KMS-11 (cell line): Measurements from ENCODE around the gene EPHB1.

Source experiments
- H2AFZ ChIP-seq: fragments of 200-600 bp; sonication (generic); 2 replicates; pipeline ENCODE4 v1.6.1; 2016; ENCODE audit warnings: antibody characterized with exemption, mixed run types, low read depth
- H3K27ac ChIP-seq: fragments of 200-600 bp; sonication (generic); 2 replicates; pipeline ENCODE4 v1.6.1; 2016; ENCODE audit warnings: mild to moderate bottlenecking, mixed run types
- H3K27me3 ChIP-seq: fragments of 200-600 bp; sonication (generic); 2 replicates; pipeline ENCODE4 v1.6.1; 2017; ENCODE audit warnings: mild to moderate bottlenecking, low read depth, mixed run types, moderate library complexity; ENCODE audit not compliant: insufficient read depth
- H3K36me3 ChIP-seq: fragments of 200-600 bp; sonication (generic); 2 replicates; pipeline ENCODE4 v1.6.1; 2017; ENCODE audit warnings: mild to moderate bottlenecking, mixed run types; ENCODE audit not compliant: insufficient read depth
- H3K4me1 ChIP-seq: fragments of 200-600 bp; sonication (generic); 2 replicates; pipeline ENCODE4 v1.6.1; 2016; ENCODE audit warnings: mild to moderate bottlenecking, low read depth, mixed run types; ENCODE audit not compliant: poor library complexity, severe bottlenecking
- H3K4me2 ChIP-seq: fragments of 200-600 bp; sonication (generic); 2 replicates; pipeline ENCODE4 v1.7.0; 2016; ENCODE audit warnings: mild to moderate bottlenecking, mixed run types
- H3K4me3 ChIP-seq: fragments of 200-600 bp; sonication (generic); IDR thresholded peaks from 2 replicates; pipeline ENCODE4 v1.6.1; 2017; ENCODE audit warnings: low read depth, low read length, mixed read lengths; ENCODE audit not compliant: insufficient read depth
- H3K79me2 ChIP-seq: fragments of 200-600 bp; sonication (generic); 2 replicates; pipeline ENCODE4 v1.6.1; 2016; ENCODE audit warnings: low read depth, mixed run types; ENCODE audit not compliant: insufficient read depth
- H3K9ac ChIP-seq: fragments of 200-600 bp; sonication (generic); 2 replicates; pipeline ENCODE4 v1.6.1; 2016; ENCODE audit warnings: mild to moderate bottlenecking, mixed run types
- H4K20me1 ChIP-seq: fragments of 200-600 bp; sonication (generic); 2 replicates; pipeline ENCODE4 v1.6.1; 2016; ENCODE audit warnings: mild to moderate bottlenecking, mixed run types; ENCODE audit not compliant: insufficient read depth
- TF ChIP-seq, protein P1 (sequence below): fragments of 200-600 bp; sonication (generic); conservative IDR thresholded peaks from 2 replicates; pipeline ENCODE4 v1.6.1; 2017; ENCODE audit warnings: low read depth, mild to moderate bottlenecking, antibody characterized with exemption, low read length, moderate library complexity, mixed read lengths

Gene EPHB1

DNA sequence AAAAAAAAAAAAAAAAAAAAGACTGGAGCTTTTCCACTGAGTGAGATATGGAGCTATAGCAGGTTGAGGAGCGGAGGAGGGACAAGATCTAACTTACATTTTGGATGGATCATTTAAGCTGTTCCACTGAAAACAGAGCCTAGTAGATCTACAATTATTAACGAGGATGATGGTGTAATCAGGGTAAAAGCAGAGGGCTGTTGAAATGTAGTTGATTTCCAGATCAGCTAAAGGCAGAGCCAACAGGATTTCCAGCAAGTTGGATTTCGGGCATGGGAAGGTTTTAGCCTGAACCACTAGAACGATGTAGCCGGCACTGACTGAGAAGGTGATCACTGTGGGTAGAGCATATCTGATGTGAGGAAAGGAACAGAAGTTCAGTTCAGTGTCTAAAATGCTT lies 360.7 kb downstream of the EPHB1 start:
- Histone ChIP-seq H2AFZ (no peak overlapping the region), H3K4me2 (no peak overlapping the region), H3K27ac (no peak overlapping the region), H3K79me2 (no peaks in the 10 kb centered on the region), H3K4me3 (no peak overlapping the region), H3K9ac (no peak overlapping the region), H4K20me1 (no peaks in the 10 kb centered on the region), H3K4me1 (no peaks in the 10 kb centered on the region), H3K36me3 (no peaks in the 10 kb centered on the region), H3K27me3 (no peaks in the 10 kb centered on the region)
- TF ChIP-seq, protein P1, sequence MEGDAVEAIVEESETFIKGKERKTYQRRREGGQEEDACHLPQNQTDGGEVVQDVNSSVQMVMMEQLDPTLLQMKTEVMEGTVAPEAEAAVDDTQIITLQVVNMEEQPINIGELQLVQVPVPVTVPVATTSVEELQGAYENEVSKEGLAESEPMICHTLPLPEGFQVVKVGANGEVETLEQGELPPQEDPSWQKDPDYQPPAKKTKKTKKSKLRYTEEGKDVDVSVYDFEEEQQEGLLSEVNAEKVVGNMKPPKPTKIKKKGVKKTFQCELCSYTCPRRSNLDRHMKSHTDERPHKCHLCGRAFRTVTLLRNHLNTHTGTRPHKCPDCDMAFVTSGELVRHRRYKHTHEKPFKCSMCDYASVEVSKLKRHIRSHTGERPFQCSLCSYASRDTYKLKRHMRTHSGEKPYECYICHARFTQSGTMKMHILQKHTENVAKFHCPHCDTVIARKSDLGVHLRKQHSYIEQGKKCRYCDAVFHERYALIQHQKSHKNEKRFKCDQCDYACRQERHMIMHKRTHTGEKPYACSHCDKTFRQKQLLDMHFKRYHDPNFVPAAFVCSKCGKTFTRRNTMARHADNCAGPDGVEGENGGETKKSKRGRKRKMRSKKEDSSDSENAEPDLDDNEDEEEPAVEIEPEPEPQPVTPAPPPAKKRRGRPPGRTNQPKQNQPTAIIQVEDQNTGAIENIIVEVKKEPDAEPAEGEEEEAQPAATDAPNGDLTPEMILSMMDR, result no peak

DNA sequence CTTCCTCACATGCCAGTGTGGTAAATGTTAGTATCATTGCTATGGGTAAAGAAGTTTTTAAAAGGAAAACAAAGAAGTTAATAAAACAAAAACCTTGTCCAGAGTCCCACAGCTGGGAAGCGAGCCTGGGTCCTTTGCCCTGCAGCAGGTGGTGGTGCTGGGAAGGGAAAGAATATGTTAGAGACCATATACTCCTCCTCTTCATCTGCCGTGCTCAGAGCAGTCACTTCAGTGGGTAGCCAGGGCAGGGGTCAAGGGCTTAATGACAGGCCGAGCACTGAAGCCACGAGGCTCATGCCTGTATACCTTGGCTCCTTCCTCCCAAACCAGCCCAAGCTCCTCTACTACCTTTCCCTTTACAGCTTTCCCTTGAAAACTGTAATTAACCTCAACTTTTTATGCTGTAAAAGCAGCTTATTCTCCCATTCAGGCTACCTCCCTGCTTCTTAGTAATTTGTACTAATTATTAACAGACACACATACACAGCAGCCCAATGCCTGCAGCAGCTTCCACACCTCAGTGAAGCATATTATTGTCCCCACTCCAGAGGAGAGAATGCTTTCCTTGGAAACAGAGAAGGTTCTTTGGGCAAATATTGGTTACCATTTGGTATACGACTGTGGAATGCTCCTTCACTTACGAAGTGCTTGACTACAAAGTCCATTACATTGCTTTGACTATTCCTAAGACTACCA lies 362.1 kb downstream of the EPHB1 start:
- Histone ChIP-seq H3K4me2 (no peak overlapping the region), H3K4me1 (no peaks in the 10 kb centered on the region), H4K20me1 (no peaks in the 10 kb centered on the region), H3K9ac (no peak overlapping the region), H3K27ac (no peak overlapping the region), H2AFZ (no peak overlapping the region), H3K79me2 (no peaks in the 10 kb centered on the region), H3K36me3 (no peaks in the 10 kb centered on the region), H3K4me3 (no peak overlapping the region), H3K27me3 (no peaks in the 10 kb centered on the region)
- TF ChIP-seq, protein P1, result no peak

DNA sequence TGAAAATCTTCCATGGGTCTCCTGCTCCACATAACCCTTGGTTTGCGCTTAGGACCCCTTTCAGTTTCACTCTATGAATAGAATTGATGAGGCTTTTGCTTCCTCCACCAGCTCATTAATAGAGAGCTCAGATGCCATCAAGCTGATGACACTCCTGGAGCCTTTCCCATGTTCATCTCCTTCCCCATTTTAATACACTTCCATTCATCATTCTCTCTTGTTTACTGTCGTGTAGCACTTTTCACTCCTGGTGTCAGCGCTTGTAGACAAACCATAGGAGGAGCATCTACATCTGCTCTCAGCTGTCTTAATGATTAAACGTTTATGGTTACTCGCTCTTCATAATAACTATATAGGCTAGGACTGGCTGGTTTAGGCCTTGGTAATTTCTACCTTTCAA lies 363.5 kb downstream of the EPHB1 start:
- TF ChIP-seq, protein P1, result no peak
- no peaks in the 10 kb centered on the region for H4K20me1 ChIP-seq
- no peak overlapping the region for H3K9ac ChIP-seq
- no peaks in the 10 kb centered on the region for H3K79me2 ChIP-seq
- no peak overlapping the region for H3K4me3 ChIP-seq
- H2AFZ ChIP-seq, result no peak overlapping the region
- H3K27me3 ChIP-seq, result no peaks in the 10 kb centered on the region
- H3K27ac ChIP-seq, result no peak overlapping the region
- H3K4me2 ChIP-seq, result no peak overlapping the region
- H3K4me1 ChIP-seq, result no peaks in the 10 kb centered on the region
- H3K36me3 ChIP-seq, result no peaks in the 10 kb centered on the region

DNA sequence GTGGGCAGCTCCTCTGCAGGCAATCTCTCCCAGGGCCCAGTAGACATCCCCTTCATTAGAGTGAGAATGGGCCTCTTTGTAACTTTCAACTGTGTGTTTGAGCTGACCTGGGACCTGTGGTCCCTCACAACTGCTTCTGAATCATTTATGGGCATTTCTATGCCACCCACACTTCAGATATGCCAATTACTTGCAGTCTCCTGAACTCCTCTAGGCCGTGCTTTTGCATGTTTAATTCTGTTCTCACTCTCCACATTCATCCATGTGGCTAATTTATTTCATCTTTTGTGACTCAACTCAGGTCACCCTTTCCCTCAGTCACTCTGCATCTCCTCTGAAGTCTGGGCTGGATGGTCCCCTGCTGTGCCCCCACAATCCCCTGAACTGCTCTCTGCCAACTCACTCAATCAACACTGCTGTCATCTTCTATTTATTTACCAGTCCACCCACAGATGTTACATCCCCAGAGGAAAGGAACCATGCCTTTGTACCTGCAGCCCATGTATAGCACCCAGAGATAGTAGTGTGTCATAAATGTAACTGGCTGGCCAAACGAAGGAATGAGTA lies 364.7 kb downstream of the EPHB1 start:
- no peak overlapping the region for H3K27ac ChIP-seq
- H3K4me3 ChIP-seq, result no peak overlapping the region
- TF ChIP-seq, protein P1, result no peak
- H3K4me2 ChIP-seq, result no peak overlapping the region
- no peak overlapping the region for H3K9ac ChIP-seq
- no peaks in the 10 kb centered on the region for H4K20me1 ChIP-seq
- H3K4me1 ChIP-seq, result no peaks in the 10 kb centered on the region
- H2AFZ ChIP-seq, result no peak overlapping the region
- H3K27me3 ChIP-seq, result no peaks in the 10 kb centered on the region
- H3K79me2 ChIP-seq, result no peaks in the 10 kb centered on the region
- no peaks in the 10 kb centered on the region for H3K36me3 ChIP-seq
